HG03095 (cell line): ENCODE data around the gene RNASE11.

Experiments used
- ATAC-seq: cut with Tn5 transposase; IDR thresholded peaks from one replicate; pipeline ENCODE4 v1.9.1; 2021; ENCODE audit warnings: moderate library complexity; ENCODE audit not compliant: unreplicated experiment

Gene RNASE11

GRCh38 chr14:20546877-20547276, 40.9 kb downstream of the RNASE11 start:
- no peak for ATAC-seq

GRCh38 chr14:20539906-20540305, 47.9 kb downstream of the RNASE11 start:
- no peak for ATAC-seq
